HFF-Myc (cell line): ENCODE data around the gene CRADD.

Source experiments
- DNase-seq: peaks from one replicate; pipeline ENCODE4 v3.0.0-alpha.2; 2011; ENCODE audit warnings: low read depth; ENCODE audit errors: extremely low read depth
- H3K4me3 ChIP-seq: replicated peaks from 2 replicates; pipeline ENCODE4 v1.5.1; 2011; ENCODE audit warnings: low read depth, mild to moderate bottlenecking, control low read depth, low read length
- CTCF ChIP-seq: IDR thresholded peaks from 2 replicates; pipeline ENCODE4 v1.5.1; 2012; ENCODE audit warnings: mild to moderate bottlenecking, low read depth, low read length, control low read depth; ENCODE audit errors: missing control alignments

Gene CRADD

DNA sequence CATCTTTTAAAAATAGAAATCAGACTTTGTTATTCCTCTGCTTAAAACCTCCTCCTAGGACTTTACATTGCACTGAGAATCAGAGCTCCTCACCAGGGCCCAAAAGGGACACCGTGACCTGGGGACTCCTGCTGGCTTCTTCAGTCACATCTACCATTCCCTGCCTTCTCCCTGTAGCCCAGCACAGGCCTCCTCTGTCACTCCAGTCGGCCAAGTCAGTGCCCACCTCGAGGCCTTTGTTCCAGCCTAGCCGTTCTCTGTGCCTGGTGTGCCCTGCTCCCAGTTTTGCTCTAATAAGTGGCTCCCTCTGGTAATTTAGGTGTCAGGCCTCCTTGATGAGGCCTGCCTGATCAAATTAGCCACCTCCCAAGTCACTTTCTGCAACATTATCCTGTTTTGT is 27.4 kb downstream of the CRADD start:
- DNase-seq = no peak
- H3K4me3 ChIP-seq = no peak overlapping the region
- TF ChIP-seq CTCF = no peak

DNA sequence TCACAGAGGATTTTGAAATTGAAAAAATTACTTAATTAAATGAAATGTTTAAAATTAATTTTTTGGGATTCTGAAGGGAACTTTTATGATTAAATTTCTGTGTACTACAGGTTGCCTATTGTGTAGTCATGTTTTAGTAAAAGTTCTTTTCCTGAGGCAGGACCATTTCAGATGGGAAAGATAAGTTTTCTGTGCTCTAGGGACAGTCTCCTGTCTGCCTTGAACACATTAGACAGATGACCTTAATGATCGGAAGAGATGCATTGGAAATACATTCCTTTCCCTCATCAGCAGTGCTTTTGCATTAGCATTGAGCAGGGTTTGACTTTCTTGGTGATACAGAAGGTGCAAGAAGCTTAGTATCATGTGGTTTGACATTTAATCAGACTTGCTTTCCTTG is 28.1 kb downstream of the CRADD start:
- TF ChIP-seq CTCF = no peak
- H3K4me3 ChIP-seq = no peak overlapping the region
- DNase-seq = no peak

DNA sequence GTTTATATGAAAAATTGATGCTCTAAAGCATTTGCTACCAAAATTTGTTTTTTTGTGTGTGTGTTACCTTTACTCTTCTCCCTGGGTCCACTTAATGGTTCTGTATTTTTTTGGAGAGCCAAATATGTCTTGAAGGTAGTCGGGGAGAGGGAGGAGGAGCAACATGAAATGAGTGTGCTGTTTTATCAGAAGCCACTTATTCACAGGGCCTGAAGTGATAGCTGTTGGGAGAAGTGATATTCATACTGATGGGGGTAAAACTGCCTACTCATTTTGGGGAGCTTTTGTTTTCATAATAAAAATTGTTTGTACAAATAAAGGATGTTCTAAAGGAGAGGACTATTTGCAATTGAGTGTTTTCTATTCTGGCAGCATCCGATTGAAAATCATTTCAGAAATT is 29.2 kb downstream of the CRADD start:
- no peak overlapping the region for H3K4me3 ChIP-seq
- no peak for DNase-seq
- no peak for TF ChIP-seq CTCF

GRCh38 chr12:93706824-93707223 is 29.6 kb downstream of the CRADD start:
- no peak for DNase-seq
- H3K4me3 ChIP-seq = no peak overlapping the region
- no peak for TF ChIP-seq CTCF

GRCh38 chr12:93707836-93708235 is 30.7 kb downstream of the CRADD start:
- no peak for TF ChIP-seq CTCF
- H3K4me3 ChIP-seq = no peak overlapping the region
- DNase-seq = no peak

GRCh38 chr12:93708952-93709351 is 31.8 kb downstream of the CRADD start:
- H3K4me3 ChIP-seq = no peak overlapping the region
- TF ChIP-seq CTCF = no peak
- no peak for DNase-seq

DNA sequence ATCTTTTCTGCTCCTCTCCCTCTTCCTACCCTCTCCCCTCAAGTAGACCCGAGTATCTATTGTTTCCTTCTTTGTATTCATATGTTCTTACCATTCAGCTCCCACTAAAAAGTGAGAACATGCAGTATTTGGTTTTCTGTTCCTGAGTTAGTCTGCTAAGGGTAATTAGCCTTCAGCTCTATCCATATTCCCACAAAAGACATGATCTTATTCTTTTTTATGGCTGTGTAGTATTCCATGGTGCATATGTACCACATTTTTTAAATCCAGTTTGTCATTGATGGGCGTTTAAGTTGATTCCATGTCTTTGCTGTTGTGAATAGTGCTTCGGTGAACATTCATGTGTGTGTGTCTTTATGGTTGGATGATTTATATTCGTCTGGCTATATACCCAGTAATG is 32.2 kb downstream of the CRADD start:
- no peak for TF ChIP-seq CTCF
- H3K4me3 ChIP-seq = no peak overlapping the region
- DNase-seq = no peak
